NK-92 (cell line): ENCODE measurements around the gene WDR27.

Source experiments
- DNase-seq: peaks from one replicate; lab custom pipeline; 2025; ENCODE audit not compliant: unreplicated experiment; lab: John Stamatoyannopoulos, UW

Gene WDR27

GRCh38 chr6:169411722-169412121 lies 290.1 kb downstream of the WDR27 start:
- no peak for DNase-seq

GRCh38 chr6:169411296-169411695 lies 290.5 kb downstream of the WDR27 start:
- DNase-seq: no peak

GRCh38 chr6:169409742-169410312 lies 292.0 kb downstream of the WDR27 start:
- no peak for DNase-seq

- no peak for DNase-seq
Measured at GRCh38 chr6:169407325-169407724, 294.5 kb downstream of the WDR27 start.
